HepG2 (cell line): ENCODE measurements around the gene MEGF11. TPM values are rescaled to one million over a fixed set of nuclear protein-coding genes. Genes with fewer than 3 reads are reported as not detected.

Experiments used
- CBFB ChIP-seq: sonication (generic); formaldehyde crosslinking; IDR thresholded peaks from 2 replicates; pipeline ENCODE4 v1.4.0; 2020; ENCODE audit warnings: missing genetic modification reagents
- CBX2 ChIP-seq, 2 experiments: fragments of 200-600 bp in 1 of 2; sonication (generic); formaldehyde crosslinking in 1 of 2; IDR thresholded peaks; 2 replicates each; pipeline versions ENCODE4 v1.7.0 to v1.8.1; 2018 to 2022; ENCODE audit warnings: low read depth in 2 of 2, low read length in 1 of 2, mild to moderate bottlenecking in 1 of 2, missing genetic modification reagents in 1 of 2
- CTCF ChIP-seq: sonication (generic); formaldehyde crosslinking; IDR thresholded peaks from 2 replicates; pipeline ENCODE4 v1.5.0; 2020; ENCODE audit warnings: mild to moderate bottlenecking, missing genetic modification reagents, moderate library complexity
- FOXP1 ChIP-seq, 2 experiments: fragments of 450-650 bp in 1 of 2; IDR thresholded peaks; 2 replicates each; pipeline ENCODE4 v1.6.1; 2017 to 2018; ENCODE audit warnings: antibody characterized with exemption in 1 of 2
- HINFP ChIP-seq: sonication (generic); formaldehyde crosslinking; IDR thresholded peaks from 2 replicates; pipeline ENCODE4 v1.4.0; 2020; ENCODE audit warnings: low read depth, mild to moderate bottlenecking, missing genetic modification reagents
- HOXD1 ChIP-seq: sonication (generic); formaldehyde crosslinking; IDR thresholded peaks from 2 replicates; pipeline ENCODE4 v1.5.0; 2020; ENCODE audit warnings: missing genetic modification reagents
- JUN ChIP-seq: sonication (generic); formaldehyde crosslinking; IDR thresholded peaks from 2 replicates; pipeline ENCODE4 v1.4.0; 2020; ENCODE audit warnings: mild to moderate bottlenecking, missing genetic modification reagents
- KDM3A ChIP-seq: IDR thresholded peaks from 2 replicates; pipeline ENCODE4 v1.6.1; 2018; ENCODE audit warnings: low read depth, missing compliant biosample characterization
- KLF11 ChIP-seq: IDR thresholded peaks from 2 replicates; pipeline ENCODE4 v1.6.1; 2016; ENCODE audit warnings: missing compliant biosample characterization
- MAX ChIP-seq: IDR thresholded peaks from 2 replicates; pipeline ENCODE4 v1.6.1; 2012; ENCODE audit warnings: inconsistent platforms
- MEF2D ChIP-seq: sonication (generic); formaldehyde crosslinking; IDR thresholded peaks from 2 replicates; pipeline ENCODE4 v1.5.1; 2020; ENCODE audit warnings: mild to moderate bottlenecking, missing genetic modification reagents
- MLX ChIP-seq: IDR thresholded peaks from 2 replicates; pipeline ENCODE4 v1.6.1; 2016
- NFE2L1 ChIP-seq: sonication (generic); formaldehyde crosslinking; IDR thresholded peaks from 2 replicates; pipeline ENCODE4 v1.4.0; 2020; ENCODE audit warnings: missing genetic modification reagents, mild to moderate bottlenecking, borderline replicate concordance
- POLR2G ChIP-seq: fragments of 200-400 bp; formaldehyde crosslinking; IDR thresholded peaks from 2 replicates; pipeline ENCODE4 v1.6.1; 2018; ENCODE audit warnings: mild to moderate bottlenecking, low read depth, low read length, moderate library complexity
- RFX1 ChIP-seq: fragments of 450-650 bp; IDR thresholded peaks from 2 replicates; pipeline ENCODE4 v1.6.1; 2017
- RORA ChIP-seq: sonication (generic); formaldehyde crosslinking; IDR thresholded peaks from 2 replicates; pipeline ENCODE4 v1.5.0; 2020; ENCODE audit warnings: mild to moderate bottlenecking, missing genetic modification reagents, moderate library complexity
- SIX4 ChIP-seq: sonication (generic); formaldehyde crosslinking; IDR thresholded peaks from 2 replicates; pipeline ENCODE4 v1.4.0; 2020; ENCODE audit warnings: missing genetic modification reagents
- STAG1 ChIP-seq: sonication (generic); formaldehyde crosslinking; IDR thresholded peaks from 2 replicates; pipeline ENCODE4 v1.4.0; 2020; ENCODE audit warnings: missing genetic modification reagents
- TAF15 ChIP-seq: fragments of 200-400 bp; formaldehyde crosslinking; IDR thresholded peaks from one replicate; pipeline ENCODE4 v1.6.1; 2018; ENCODE audit warnings: mild to moderate bottlenecking, low read depth, low read length; ENCODE audit not compliant: poor library complexity, severe bottlenecking
- THAP11 ChIP-seq: IDR thresholded peaks from 2 replicates; pipeline ENCODE4 v1.6.1; 2016; ENCODE audit warnings: missing biosample characterization, missing genetic modification reagents
- ZFP1 ChIP-seq: IDR thresholded peaks from 2 replicates; pipeline ENCODE4 v1.6.1; 2016
- ZNF124 ChIP-seq: sonication (generic); formaldehyde crosslinking; IDR thresholded peaks from 2 replicates; pipeline ENCODE4 v1.4.0; 2020; ENCODE audit warnings: missing genetic modification reagents
- ZNF33B ChIP-seq: sonication (generic); formaldehyde crosslinking; IDR thresholded peaks from 2 replicates; pipeline ENCODE4 v1.5.1; 2020; ENCODE audit warnings: mild to moderate bottlenecking, missing genetic modification reagents
- ZNF343 ChIP-seq: sonication (generic); formaldehyde crosslinking; IDR thresholded peaks from 2 replicates; pipeline ENCODE4 v1.4.0; 2020; ENCODE audit warnings: mild to moderate bottlenecking, missing genetic modification reagents
- ZNF414 ChIP-seq: sonication (generic); formaldehyde crosslinking; IDR thresholded peaks from 2 replicates; pipeline ENCODE4 v1.5.0; 2020; ENCODE audit warnings: missing genetic modification reagents
- ZNF556 ChIP-seq: sonication (generic); formaldehyde crosslinking; IDR thresholded peaks from 2 replicates; pipeline ENCODE4 v1.4.0; 2020; ENCODE audit warnings: mild to moderate bottlenecking, missing genetic modification reagents, borderline replicate concordance
- ZNF589 ChIP-seq: sonication (generic); formaldehyde crosslinking; conservative IDR thresholded peaks from 2 replicates; pipeline ENCODE4 v1.8.0; 2022; ENCODE audit warnings: mild to moderate bottlenecking, moderate library complexity, missing genetic modification reagents
- ZNF792 ChIP-seq: IDR thresholded peaks from 2 replicates; pipeline ENCODE4 v1.6.1; 2016
- polyA plus RNA-seq, 8 experiments: library from polyadenylated mRNA; depleted of rRNA in 3 of 8; stranded (reverse) in 7 of 8; unstranded in 1 of 8; fragments of >200 nt; fragmentation: Illumina TruSeq in 4 of 8; extraction: Trizol in 4 of 8; gene quantifications; 2 replicates each; pipeline versions ENCODE4 v1.2.1 to v1.2.3, GENCODE V29; 2011 to 2016; ENCODE audit warnings: low read depth in 4 of 8, missing spikeins in 1 of 8, mixed read lengths in 1 of 8; ENCODE audit not compliant: insufficient read depth in 1 of 8
- total RNA-seq, 5 experiments: library from RNA; depleted of rRNA; stranded (reverse); fragments of >200 nt; fragmentation: Illumina TruSeq; extraction: Trizol; gene quantifications; 2 replicates each; pipeline ENCODE4 v1.2.3, GENCODE V29; 2016; ENCODE audit warnings: low read depth in 1 of 5

The MEGF11 gene
- total and polyA plus RNA-seq, 2 of the 13 experiments (the other 11 are each of a cell fraction or from before 2014, with no cell fraction given), result not detected

GRCh38 chr15:65869126-65869953 is 384.2 kb downstream of the MEGF11 start, which contains the start of gene RAB11A (continued):
- TF ChIP-seq TAF15 (peak; percentile 92), RORA (no peak), ZNF792 (no peak), ZNF124 (no peak), MLX (CRISPR knock-in tag) (no peak), ZNF33B (CRISPR knock-in tag) (no peak; the same call in 1 of the 2 replicates), CBX2 (IDR thresholded peaks at IDR 0.05; ENCODE audit: low read depth, low read length) (no peak), CBX2 (CRISPR knock-in tag; IDR thresholded peaks at IDR 0.05; ENCODE audit: low read depth) (no peak), CBFB (CRISPR knock-in tag) (peak; percentile 86), SIX4 (CRISPR knock-in tag) (peak; percentile 82), MEF2D (peak; percentile 48; the same call in 1 of the 2 replicates), KDM3A (CRISPR knock-in tag) (no peak; the same call in 1 of the 2 replicates), KLF11 (CRISPR knock-in tag) (peak; percentile 92; the same call in 1 of the 2 replicates), THAP11 (CRISPR knock-in tag) (peak; percentile 90), ZNF343 (CRISPR knock-in tag) (peak; percentile 29; the same call in 1 of the 2 replicates), POLR2G (peak; percentile 99), NFE2L1 (CRISPR knock-in tag) (no peak), ZNF556 (peak; percentile 24; the same call in 1 of the 2 replicates), RFX1 (no peak), HOXD1 (0 out of 2 replicates have a peak, but pooled peaks have one; percentile 51), ZFP1 (CRISPR knock-in tag) (peak; percentile 76), FOXP1 (IDR thresholded peaks at IDR 0.05) (no peak), FOXP1 (CRISPR knock-in tag; IDR thresholded peaks at IDR 0.05) (0 out of 2 replicates have a peak, but pooled peaks have one; percentile 11), STAG1 (CRISPR knock-in tag) (peak; percentile 44), HINFP (CRISPR knock-in tag) (peak; percentile 27; the same call in 1 of the 2 replicates), ZNF589 (CRISPR knock-in tag) (no peak), CTCF (peak; percentile 74), ZNF414 (CRISPR knock-in tag) (no peak), JUN (CRISPR knock-in tag) (no peak), MAX (peak; percentile 72)
